ENCODE results near the gene FAM193A.

FAM193A gene

DNA sequence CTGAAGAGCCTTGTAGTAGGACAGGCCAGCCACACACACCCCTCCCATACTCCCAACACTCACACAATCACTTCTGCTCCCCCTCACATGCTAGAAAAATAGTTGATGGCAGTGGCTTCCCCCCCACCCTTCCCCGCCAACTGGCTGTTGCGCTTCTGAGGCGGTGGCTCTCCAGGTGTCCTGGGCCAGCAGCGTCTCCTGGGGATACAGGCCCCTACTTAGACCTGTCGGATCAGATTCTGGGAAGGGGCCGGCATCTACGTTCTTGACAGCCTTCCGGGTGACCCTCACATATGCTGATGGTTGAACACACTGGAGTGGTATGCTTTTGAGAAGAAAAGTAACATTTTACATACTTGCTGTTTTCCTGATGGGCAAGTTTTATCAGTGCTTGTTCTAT is 179.8 kb downstream of the FAM193A start:
- TF ChIP-seq GATA2 (IDR thresholded peaks at IDR 0.05; ENCODE audit: low read depth, low read length) (no peak), GATA3 (IDR thresholded peaks at IDR 0.05; ENCODE audit: low read depth, low read length) (no peak)

DNA sequence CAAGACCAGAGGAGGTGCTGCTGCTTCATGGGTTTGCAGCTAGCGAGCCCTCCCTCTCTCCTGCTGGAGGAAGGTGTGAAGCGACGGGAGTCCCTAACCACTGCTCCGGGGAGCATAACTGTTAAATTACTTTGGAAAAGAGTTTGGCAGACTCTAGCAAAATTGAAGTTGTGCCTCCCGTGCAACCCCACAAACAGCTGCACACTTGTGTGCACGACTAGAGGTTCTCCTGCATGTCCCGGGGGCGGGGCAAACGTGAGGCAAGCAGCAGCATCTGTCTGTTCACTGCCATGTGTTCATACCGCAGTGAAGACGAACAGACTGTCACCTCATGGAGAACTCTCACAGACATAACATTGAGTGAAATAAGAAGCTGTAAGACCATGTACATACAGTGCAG is 185.1 kb downstream of the FAM193A start:
- no peak for TF ChIP-seq GATA3 (IDR thresholded peaks at IDR 0.05; ENCODE audit: low read depth, low read length)

DNA sequence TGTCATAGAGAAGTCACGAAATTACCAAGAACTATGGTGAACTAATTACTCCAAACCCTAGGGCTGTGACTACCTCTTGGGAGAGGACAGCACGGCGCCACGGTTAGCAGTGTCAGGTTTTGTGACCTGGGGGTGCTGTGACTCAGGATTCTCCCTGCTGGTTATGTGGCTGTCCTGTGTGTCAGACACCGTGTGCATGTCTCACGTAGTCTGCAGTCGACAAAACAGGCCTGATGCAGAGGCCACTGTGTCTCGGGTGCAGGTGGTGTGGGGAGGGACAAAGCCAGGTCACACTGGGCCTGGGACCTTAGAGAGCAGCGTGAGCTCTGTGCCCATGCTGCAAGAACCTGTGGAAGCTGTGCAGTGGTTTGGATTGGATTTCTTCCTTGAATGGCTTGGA is 185.6 kb downstream of the FAM193A start:
- no peak for TF ChIP-seq GATA2 (IDR thresholded peaks at IDR 0.05; ENCODE audit: low read depth, low read length)

DNA sequence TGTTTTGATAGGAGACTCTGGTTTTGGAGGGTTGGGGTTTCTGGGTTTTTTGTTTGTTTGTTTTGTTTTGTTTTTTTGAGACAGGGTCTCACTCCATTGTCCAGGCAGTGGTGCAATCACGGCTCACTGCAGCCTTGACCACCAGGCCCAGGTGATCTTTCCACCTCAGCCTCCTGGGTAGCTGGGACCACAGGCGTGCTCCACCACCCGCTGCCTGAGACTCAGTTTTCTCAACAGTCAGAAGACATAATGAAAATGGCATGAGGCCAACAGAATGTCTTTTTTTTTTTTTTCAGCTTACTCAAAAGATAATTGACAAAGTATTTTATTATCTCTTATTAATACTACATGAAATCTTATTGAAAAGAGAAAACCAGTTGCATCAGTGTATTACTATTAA is 187.3 kb downstream of the FAM193A start:
- TF ChIP-seq GATA2 (IDR thresholded peaks at IDR 0.05; ENCODE audit: low read depth, low read length) (no peak), GATA3 (IDR thresholded peaks at IDR 0.05; ENCODE audit: low read depth, low read length) (no peak)

DNA sequence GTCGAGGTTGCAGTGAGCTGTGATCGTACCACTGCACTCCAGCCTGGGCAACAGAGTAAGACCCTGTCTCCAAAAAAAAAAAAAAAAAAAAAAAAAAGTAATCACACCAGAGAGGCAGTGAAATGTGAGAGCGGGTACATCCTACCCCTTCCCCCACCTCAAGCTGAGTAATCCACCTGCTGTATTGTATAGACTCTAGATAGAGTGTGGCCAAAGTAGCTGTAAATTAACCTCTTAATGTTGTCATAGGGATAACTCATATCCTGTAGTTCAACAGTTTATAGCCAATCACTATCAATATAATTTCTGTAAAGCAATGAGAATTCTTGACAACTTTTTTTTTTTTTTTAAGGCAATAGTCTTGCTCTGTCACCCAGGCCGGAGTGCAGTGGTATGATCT is 188.9 kb downstream of the FAM193A start:
- TF ChIP-seq GATA2 (IDR thresholded peaks at IDR 0.05; ENCODE audit: low read depth, low read length) (no peak), GATA3 (IDR thresholded peaks at IDR 0.05; ENCODE audit: low read depth, low read length) (no peak)

DNA sequence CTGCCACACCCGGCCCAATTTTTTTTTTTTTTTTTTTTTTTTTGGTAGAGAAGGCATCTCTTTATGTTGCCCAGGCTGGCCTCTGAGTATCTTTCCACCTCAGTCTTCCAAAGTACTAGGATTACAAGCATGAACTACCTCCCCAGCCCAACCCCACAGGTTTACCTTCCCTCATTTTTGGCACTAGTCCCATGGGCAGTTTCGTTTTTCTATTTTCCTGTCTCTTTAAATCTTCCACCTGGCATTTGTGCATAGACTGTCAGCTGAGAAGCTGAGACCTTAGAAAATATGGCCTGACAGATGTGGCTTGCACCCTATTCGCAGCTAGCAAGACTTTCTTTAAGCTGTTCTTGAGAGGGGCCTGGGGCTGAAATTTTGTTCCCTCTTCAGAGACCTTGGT is 191.8 kb downstream of the FAM193A start:
- TF ChIP-seq GATA2 (IDR thresholded peaks at IDR 0.05; ENCODE audit: low read depth, low read length) (no peak), GATA3 (IDR thresholded peaks at IDR 0.05; ENCODE audit: low read depth, low read length) (no peak)

DNA sequence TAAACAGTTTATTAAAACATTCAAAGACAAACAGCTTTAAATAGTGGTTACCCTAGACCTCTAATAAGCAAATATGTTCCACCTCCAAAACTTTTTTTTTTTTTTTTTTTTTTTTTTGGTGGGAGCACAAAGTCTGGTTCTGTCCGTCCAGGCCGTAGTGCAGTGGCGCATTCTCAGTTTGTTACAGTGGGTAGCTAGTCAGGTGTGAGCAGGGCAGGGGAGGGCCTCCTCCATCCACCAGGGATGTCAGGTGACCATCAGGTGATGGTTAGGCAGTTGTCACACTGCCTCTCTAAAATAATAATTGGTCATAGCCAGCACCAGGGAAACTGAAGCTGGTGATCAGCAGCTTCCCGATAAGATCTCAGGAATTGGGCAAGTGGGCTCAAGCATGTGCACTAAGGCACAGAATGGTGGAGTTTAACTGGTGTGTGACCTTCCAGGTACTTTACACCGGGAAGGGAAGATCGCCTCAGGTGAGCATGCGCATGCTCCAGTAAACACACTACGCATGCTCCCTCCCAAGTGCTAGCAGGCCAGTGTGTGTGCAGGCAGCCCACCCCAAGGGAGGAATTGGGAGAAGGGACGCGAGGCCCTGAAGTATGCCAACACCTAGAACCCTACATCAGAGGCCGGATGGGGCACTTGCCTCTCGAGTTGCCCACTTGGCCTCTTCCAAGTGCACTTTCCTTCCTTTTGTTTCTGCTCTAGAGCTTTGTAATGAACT is 192.5 kb downstream of the FAM193A start:
- TF ChIP-seq GATA2 (IDR thresholded peaks at IDR 0.05; ENCODE audit: low read depth, low read length) (no peak), GATA3 (IDR thresholded peaks at IDR 0.05; ENCODE audit: low read depth, low read length) (no peak)

DNA sequence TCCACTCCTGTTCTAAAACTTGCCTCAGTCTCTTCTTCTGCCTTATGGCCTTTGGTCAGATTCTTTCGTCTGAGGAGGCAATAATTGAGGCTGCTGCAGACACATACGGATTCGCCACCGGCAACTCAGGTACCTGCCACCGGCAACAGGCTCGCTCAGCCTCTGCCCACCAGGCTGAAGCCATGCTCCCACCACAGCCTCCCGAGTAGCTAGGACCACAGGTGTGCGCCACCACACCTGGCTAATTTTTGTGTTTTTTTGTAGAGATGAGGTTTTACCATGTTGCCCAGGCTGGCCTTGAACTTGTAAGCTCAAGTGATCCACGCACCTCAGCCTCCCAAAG is 193.1 kb downstream of the FAM193A start:
- no peak for TF ChIP-seq GATA3 (IDR thresholded peaks at IDR 0.05; ENCODE audit: low read depth, low read length)
- TF ChIP-seq GATA2 (IDR thresholded peaks at IDR 0.05; ENCODE audit: low read depth, low read length): no peak

DNA sequence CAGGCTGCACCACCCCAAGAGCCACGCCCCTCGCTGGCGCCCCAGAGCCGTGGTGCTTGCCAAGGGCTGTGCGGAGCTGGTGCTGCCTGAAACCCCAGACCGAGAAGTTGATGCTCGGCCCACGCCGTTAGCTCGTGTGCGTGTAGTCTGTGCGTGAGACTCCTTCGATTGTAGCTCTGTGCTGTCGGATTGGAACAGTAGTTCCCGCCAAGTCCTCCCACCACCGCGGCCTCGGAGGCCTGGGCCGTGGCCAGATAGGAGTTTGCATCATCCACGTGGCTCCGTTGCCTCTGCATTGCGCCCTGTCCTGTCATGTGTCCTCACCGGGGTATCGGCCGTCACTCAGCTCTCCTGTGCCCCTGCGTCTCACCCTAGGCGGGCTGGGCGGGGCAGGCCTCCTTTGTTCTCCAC is 195.5 kb downstream of the FAM193A start:
- no peak for TF ChIP-seq GATA3 (IDR thresholded peaks at IDR 0.05; ENCODE audit: low read depth, low read length)
- no peak for TF ChIP-seq GATA2 (IDR thresholded peaks at IDR 0.05; ENCODE audit: low read depth, low read length)

DNA sequence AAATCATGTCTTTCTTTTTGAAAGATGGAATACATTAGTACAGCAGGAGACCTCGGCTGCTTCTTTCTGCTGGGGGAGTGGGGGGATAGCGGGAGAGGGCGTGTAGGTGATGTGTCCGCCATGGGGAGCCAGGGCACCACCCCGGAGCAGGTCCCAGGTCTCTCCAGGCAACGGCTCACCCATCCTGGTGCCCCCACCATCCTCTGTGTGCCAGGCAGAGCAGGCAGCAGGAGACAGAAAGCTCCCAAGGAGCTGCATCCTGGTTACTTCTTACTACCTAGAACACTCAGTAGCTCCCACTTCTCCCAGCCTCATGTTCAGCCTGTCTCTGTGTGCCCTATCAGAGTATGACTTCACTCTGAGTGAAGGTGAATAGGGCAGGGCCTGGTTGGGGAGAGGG is 196.1 kb downstream of the FAM193A start:
- TF ChIP-seq GATA2 (IDR thresholded peaks at IDR 0.05; ENCODE audit: low read depth, low read length) (no peak), GATA3 (IDR thresholded peaks at IDR 0.05; ENCODE audit: low read depth, low read length) (no peak)

DNA sequence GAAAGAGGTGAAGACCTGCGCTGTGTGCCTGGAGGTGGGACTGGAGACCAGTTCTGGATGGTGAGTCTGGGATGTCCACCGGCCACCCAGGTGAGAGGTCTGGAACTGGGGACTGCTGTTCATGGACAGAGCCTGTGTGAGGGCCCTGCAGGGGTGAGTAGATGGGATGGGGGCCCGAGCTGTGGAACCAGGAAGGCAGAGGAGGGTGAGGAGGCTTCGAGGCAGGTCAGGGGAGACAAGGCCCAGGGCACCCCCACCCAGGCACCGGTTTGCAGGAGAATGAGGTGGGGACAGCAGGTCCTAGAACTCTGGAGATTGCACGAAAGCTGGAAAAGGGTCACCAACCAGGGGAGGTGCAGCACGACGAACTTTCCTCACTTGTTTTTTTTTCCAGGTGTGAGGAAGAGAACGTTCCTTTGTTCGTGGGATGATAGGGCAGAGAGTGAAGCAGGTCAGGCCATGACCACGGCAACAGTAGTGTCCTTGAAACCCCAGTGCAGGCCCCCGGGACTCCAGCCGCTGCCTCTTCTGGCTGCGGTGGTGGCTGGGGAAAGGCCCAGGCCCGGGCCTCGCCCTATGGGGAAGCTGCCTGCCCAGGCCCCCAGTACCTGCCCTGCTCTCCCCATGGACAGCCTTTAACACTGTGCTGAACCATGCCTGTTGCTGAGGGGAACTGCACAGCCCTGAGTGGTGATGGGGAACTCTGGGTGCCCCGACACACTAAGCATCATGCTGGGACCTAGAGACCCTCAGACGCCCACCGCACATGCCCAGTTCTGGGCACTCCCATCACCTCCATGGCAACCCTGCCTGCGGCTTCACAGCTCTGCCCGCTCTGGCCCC is 196.8 kb downstream of the FAM193A start:
- TF ChIP-seq GATA2 (IDR thresholded peaks at IDR 0.05; ENCODE audit: low read depth, low read length): no peak
- TF ChIP-seq GATA3 (IDR thresholded peaks at IDR 0.05; ENCODE audit: low read depth, low read length): no peak

DNA sequence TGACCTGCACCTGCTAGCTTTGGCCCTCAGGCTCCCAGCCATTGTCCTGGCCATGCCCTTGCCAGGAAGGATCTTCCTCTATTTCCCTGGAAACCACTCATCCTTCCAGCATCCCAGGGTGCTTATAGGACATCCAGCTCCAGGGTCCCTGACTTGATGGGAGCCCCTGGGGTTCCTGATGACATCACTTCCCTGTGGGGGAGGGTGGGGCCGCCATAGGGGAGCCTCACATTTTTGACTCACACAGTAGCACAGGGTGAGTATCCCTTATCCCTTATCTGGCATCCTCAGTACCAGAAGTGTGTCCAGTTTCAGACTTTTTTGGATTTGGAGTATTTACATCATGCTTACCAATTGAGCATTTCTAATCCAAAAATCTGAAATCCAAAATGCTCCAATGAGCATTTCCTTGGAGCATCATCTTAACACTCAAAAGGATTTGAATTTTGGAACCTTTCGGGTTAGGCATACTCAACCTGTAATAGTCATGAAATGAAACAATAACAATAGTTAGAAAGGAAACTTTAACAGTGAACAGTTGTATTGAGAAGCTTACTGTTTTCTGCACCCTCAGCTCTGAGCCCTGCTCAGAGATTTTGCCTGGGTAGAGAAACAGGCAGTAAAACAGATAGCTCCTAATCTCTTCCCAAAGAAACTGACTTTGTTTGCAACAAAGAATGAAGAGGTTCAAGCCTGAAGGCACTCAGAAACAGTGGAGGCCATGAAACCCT is 197.6 kb downstream of the FAM193A start:
- no peak for TF ChIP-seq GATA2 (IDR thresholded peaks at IDR 0.05; ENCODE audit: low read depth, low read length)

DNA sequence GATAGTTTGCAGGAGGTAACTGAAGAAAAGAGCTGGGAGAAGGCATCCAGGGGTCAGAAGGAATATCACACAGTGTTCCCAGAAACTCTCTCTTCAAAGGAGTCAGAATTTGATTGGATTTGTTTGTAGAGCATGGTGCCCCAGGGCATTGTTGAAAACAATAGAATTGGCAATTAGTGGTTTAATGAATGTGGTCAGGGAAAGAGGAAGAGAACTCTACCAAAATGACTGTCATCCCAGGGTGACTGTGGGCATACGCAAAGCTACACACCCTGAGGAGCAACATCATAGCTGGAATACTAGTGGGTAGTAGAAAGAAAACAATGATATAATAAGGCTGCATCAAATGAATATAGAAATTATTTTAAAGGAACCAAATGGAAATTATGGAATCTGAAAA is 198.2 kb downstream of the FAM193A start:
- TF ChIP-seq GATA2 (IDR thresholded peaks at IDR 0.05; ENCODE audit: low read depth, low read length): no peak
- no peak for TF ChIP-seq GATA3 (IDR thresholded peaks at IDR 0.05; ENCODE audit: low read depth, low read length)

DNA sequence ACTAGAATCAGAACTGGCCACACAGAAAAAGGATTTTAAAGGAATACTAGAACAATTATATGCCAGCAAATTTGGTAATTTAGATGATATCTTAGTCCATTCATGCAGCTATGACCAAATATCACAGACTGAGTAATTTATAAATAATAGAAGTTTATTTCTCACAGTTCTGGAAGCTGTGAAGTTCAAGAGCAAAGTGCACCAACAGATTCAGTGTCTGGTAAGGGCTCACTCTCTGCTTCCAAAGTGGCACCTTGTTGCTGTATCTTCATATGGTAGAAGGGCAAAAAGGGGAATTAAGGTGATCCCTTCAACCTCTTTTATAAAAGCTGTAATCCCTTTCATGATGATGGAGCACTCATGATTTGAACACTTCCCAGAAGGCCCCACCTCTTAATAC is 199.4 kb downstream of the FAM193A start:
- no peak for TF ChIP-seq GATA3 (IDR thresholded peaks at IDR 0.05; ENCODE audit: low read depth, low read length)
- no peak for TF ChIP-seq GATA2 (IDR thresholded peaks at IDR 0.05; ENCODE audit: low read depth, low read length)

DNA sequence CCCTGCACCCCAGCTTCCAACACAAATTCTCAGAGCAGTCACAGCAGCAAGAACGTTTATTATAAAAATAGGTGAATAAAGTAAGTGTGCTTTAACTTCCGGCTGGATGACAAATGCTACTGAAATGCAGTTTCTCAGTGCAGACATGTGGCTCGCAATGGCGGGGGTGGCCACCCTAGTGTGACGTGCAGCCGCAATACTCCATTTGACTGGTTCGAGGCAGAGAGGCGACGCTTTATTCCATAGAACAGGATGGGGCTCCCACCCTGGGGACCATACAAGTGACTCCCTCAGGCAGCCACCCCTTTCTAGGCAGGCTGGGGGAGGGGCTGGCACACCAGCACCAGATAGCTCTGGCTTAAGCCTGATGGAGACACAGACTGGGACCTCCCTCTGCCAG is 205.2 kb downstream of the FAM193A start:
- no peak for TF ChIP-seq GATA2 (IDR thresholded peaks at IDR 0.05; ENCODE audit: low read depth, low read length)

Measured in SH-SY5Y (cell line).